ENCODE data around the gene ZNF697.
"Not testable (repeated sequence)": the region's sequence is repeated elsewhere in the genome, so short reads cannot be mapped to it uniquely, and the experiment has no call there.

The ZNF697 gene

GRCh38 chr1:119626841-119627240 lies 21.2 kb downstream of the ZNF697 start:
- no peak for FAIRE-seq

DNA sequence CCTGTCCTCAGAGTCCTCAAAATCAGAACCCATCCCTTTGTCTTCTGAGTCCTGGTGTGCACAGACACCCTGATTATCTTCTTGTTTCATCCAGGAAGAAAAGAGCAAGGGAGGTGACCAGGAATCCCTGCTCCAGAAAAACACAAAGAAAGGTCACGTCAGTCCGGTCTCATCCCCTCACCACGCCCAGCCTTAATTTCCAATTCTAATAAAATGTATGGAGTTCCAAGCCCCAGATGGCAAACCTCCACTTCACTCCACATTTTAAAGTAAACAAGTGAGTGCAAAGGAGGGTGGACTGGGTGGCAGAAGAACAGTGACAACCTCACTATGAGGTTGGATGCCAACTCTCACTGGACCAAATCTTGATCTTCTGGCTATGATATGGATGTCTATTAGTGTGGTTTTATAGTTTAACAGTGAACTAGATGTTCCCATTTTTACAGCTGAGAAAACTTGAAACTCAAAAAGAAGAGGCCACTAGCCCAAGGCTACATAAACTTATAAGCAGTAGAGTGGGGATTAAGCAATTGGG lies 22.0 kb downstream of the ZNF697 start:
- no peak for FAIRE-seq

DNA sequence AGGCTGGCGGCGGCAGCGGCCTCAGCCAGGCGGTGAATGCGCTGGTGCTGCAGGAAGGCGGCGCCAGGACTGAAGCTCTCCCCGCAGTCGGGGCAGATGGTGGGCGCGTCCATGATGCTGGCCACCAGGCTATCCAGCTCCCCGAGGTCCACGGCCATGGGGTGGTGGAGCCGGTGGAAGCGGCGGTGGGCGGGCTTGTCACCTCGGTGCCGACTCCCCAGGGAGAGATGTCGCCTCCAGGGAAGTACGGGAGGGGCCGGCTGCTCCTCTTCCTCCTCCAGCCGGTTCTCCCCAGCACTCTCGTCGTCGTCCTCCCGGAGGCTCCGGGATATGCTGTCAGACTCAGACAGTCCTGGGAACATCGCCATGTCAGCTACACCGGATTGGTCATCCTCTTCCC lies 24.4 kb downstream of the ZNF697 start:
- no peak for FAIRE-seq

DNA sequence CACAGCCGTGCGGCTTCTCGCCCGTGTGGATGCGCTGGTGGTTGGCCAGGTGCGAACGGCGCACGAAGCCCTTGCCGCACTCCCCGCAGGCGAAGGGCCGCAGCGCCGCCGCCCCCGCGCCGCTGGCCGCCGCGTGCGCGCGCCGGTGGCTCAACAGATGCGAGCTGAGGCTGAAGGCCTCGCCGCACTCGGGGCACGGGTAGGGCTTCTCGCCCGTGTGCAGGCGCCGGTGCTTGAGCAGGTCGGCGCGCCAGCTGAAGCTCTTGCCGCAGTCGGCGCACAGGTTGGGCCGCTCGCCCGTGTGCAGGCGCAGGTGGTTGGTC lies 24.9 kb downstream of the ZNF697 start:
- no peak for FAIRE-seq

GRCh38 chr1:119622311-119623192 lies 25.5 kb downstream of the ZNF697 start:
- no peak for FAIRE-seq

- FAIRE-seq: no peak
These were observed 26.4 kb downstream of the ZNF697 start for GRCh38 chr1:119621705-119622104.

GRCh38 chr1:119617751-119618691 lies 30.0 kb downstream of the ZNF697 start:
- no peak for FAIRE-seq

GRCh38 chr1:119616748-119617147 lies 31.3 kb downstream of the ZNF697 start:
- FAIRE-seq: not testable (repeated sequence)

DNA sequence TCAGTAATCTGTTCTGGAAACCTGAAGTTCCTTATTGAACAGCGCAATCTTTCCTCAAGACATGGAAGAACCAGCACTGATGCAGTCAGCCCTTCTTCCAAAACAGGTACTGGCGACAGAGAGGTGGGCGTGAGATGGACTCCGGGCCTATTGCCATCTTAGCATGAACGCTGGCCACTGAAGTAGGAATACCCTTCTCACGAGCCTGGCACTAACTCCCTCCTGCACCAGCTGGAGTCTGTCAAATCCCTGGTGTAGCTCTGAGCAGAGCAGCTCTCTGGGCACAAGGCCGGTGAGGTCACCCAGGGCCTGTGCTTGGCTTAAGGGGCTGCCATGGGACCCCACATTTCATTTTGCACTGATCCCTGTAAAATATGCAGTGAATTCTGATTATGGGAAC lies 33.0 kb downstream of the ZNF697 start:
- not testable (repeated sequence) for FAIRE-seq

DNA sequence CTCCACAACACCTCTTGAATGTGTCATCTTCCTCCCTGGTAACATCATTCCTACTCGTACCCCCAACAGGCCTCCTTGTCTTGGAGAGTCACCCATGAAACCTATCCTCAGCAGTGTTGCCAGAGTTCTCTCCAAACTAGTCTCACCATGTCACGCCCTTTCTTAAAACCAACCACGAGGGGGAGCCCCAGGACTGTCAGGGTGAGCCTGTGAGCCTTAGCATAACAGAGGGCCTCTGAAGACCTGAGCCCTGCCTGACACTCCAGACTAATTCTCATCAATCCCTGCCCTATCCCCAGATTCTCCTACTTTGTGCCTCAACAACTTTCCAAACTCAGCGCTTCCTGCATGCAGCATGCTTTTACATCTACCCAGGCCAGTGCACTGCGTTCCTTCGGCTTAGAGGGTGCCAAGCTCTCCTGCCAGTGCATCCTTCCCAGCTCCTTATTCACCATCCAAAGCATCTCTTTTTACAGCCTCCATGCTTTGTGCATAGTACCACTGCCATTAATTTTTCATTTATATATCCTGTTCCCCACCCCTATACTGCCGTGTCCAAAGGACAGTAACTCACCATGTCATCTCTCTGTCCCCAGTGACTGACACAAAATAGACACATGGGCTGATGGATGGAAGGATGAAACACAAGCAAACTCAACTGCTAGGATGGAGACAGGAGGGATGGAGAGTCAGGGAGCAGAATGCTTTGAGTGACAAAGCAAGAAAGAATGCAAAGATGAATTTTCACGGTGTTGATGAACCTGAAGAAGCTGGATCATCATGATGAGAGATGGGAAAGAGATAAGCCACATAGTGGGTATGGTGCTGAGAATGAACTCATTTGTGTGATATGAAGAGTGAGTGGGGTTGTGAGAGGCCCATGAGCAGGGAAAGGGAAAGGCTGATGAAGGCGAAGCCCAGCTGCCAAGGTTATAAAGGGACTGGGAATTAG lies 34.0 kb downstream of the ZNF697 start:
- no peak for FAIRE-seq

DNA sequence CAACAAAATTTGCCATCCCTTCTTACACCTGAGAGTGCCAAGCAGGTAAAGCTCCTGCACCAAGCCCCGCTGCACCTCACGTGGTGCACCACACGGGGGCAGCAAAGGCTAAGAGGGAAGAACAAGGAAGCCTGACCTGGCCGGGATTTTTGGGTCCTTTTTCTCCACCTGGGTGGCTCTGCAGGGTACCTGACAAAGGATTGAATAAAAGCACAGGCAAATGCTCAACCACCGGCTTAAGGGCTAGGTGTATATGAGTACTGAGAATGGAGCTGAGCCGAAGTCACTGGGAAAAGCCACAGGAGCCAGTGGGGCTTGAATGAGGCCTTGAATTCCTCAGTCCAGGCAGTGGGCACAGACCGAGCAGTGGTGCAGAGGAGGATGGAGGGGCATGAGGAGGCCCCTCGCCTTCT lies 36.4 kb downstream of the ZNF697 start:
- FAIRE-seq: no peak

DNA sequence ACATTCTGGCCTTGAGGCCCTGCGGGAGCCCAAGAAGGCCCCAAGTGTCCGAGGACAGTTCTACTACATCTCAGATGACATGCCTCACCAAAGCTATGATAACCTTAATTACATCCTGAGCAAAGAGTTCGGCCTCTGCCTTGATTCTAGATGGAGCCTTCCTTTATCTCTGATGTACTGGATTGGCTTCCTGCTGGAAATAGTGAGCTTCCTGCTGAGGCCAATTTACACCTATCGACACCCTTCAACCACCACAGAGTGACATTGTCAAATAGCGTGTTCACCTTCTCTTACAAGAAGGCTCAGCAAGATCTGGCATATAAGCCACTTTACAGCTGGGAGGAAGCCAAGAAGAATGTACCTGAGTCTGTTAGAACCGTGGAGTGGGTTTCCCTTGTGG lies 39.2 kb downstream of the ZNF697 start:
- not testable (repeated sequence) for FAIRE-seq

- FAIRE-seq: not testable (repeated sequence)
These were observed 40.8 kb downstream of the ZNF697 start for GRCh38 chr1:119607087-119607807.

DNA sequence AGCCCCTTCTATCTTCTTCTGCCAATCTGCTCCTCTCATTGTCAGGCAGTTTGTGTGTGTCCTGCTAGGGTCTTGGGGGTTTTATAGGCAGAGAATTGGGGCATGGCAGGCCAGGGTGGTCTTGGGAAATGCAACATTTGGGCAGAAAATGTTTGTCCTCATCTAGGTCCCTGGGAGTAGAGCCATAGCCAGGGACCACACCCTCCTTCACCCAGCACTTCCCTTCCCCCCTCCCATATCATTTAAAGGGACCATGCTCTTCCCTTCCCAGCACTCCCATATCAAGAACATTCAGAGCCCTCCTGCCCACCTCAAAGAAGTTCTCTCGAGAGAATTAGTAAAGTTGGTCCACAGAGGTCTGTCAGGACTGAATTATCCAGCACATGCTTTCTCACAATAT lies 41.7 kb downstream of the ZNF697 start:
- FAIRE-seq: no peak

GRCh38 chr1:119605686-119606085 lies 42.4 kb downstream of the ZNF697 start:
- no peak for FAIRE-seq

- FAIRE-seq: not testable (repeated sequence)
These were observed 43.0 kb downstream of the ZNF697 start for GRCh38 chr1:119605080-119605479.

DNA sequence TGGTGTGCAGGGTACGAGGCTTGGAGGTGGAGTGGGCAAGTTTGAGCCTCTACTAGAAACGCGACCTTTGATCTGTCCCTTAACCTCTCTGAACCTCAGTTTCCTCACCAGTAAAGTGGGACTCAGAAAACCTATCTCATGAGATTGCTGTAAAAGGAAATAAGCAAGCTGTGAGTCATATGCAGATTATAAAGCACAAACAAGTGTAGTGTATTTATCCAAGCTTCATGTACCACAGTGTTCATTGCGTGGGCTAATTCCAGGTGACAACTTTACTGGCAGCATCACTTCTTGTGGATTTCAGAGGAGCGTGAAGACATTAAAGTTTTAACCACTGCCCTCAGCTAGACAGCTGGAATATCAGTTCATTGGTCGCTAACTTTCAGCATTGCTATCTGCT lies 44.4 kb downstream of the ZNF697 start:
- no peak for FAIRE-seq

DNA sequence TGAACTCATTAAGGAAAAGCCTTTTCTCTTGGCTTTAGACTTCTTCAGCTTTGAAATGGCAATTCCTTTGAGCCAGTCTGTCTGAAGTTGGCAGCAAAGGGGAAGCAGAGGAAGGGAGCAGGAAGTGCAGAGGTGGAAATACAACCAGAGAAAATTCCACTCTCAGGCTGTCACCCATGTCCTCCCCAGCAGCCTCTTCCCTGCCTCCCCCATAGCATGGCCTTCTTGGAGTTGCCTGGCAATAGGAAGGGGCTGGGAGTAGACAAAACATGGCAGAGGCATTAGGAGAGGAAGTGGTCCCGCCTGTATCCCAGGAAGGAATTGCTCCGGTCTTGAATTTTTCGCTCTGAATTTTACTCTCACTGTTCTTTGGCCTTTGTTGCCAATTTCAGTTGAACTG lies 44.8 kb downstream of the ZNF697 start:
- FAIRE-seq: not testable (repeated sequence)

DNA sequence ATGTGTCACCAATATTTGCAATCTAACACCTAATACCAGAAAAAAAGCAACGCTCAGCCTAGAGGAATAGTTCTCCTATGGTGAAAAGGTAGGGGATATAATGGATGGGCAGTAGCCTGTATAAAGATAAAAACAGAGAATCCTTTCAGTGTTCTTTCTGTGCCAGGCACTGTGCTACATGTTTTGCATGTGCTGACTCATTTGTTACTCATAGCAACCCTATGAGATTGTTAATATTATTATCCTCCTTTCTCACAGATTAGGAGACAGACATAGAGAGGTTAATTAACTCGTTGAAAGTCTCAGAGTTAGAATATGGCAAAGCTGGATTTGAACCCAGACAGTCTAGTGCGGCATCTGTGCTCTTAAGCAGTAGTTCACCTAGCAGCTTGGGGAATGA lies 45.3 kb downstream of the ZNF697 start:
- FAIRE-seq: not testable (repeated sequence)

GRCh38 chr1:119602169-119602568 lies 45.9 kb downstream of the ZNF697 start:
- no peak for FAIRE-seq

GRCh38 chr1:119600976-119601375 lies 47.1 kb downstream of the ZNF697 start:
- no peak for FAIRE-seq

DNA sequence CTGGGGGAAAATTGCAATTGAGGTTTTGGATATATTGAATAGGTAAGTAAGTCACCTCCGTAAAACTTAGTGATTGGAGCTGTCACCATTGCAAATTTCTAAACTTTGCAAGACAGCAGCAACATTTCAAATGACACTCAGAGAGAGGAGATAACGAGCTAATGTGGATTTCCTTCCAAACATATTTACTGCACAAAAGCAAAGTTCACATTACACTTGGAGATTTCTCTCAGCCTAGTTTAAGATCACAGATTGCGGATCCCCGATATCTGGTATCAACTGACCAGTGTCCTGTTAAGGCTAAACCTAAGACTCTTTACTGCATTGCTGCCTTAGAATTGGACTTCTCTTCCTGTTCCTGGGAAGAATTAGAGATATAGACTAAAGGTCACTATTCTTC lies 47.5 kb downstream of the ZNF697 start:
- FAIRE-seq: no peak

Data from endometrium (tissue), 2 donors.